GM23248 (cell line): ENCODE measurements around the gene PADI2.

Experiments
- EZH2 ChIP-seq: fragments of 200-600 bp; sonication (generic); IDR thresholded peaks from 2 replicates; pipeline ENCODE4 v1.6.1; 2018; ENCODE audit warnings: antibody characterized with exemption, mild to moderate bottlenecking; ENCODE audit not compliant: insufficient read depth, poor library complexity, severe bottlenecking
- EZH2phosphoT487 ChIP-seq: fragments of 200-600 bp; sonication (generic); IDR thresholded peaks from 2 replicates; pipeline ENCODE4 v1.6.1; 2018; ENCODE audit warnings: antibody characterized with exemption, moderate library complexity, mild to moderate bottlenecking, low read depth; ENCODE audit not compliant: insufficient read depth

DNA sequence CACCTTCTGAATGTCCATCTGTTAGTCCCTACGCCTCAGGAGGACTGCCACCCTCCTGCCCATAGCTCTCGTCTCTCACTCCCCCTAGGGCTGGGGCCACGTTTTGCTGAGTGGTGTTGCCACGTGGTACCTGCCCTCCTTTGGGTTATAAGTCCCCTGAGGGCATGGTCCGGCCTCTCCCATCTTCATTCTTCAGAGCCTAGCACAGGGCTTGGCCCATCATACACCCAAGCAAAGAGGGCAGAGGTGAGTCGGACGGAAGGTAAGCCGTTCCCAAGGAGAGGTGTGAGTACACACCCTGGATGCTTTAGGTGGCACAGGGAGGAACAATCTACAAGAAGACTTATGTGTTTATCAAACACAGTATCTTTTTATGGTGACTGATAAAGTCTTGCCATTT, 10.9 kb downstream of the PADI2 start:
- TF ChIP-seq EZH2phosphoT487 (no peak), EZH2 (no peak)
